Adrenal gland (tissue), 12 donors: Measurements from ENCODE around the gene CCNDBP1. TPM values are rescaled to one million over a fixed set of nuclear protein-coding genes. Genes with fewer than 3 reads are reported as not detected.

Source experiments
- DNase-seq, 7 donors: peaks; one replicate each; pipeline ENCODE4 v3.0.0-alpha.2; 2019 to 2020
- H3K27ac ChIP-seq, 5 donors: fragments of 200-600 bp; sonication (generic) in 4 of 5; 1 replicate in 3 of 5; 2 replicates in 2 of 5; pipeline versions ENCODE4 v1.5.1 to v1.8.0; 2016 to 2020; ENCODE audit warnings: mild to moderate bottlenecking in 1 of 5
- H3K27me3 ChIP-seq: fragments of 200-600 bp; 2 replicates; pipeline ENCODE4 v1.8.0; 2021
- H3K36me3 ChIP-seq, 2 donors: fragments of 200-600 bp; replicated peaks in 1 of 2; 1 replicate in 1 of 2; 2 replicates in 1 of 2; pipeline versions ENCODE4 v1.5.1 to v1.8.0; 2018 to 2022
- H3K4me1 ChIP-seq, 2 donors: fragments of 200-600 bp; replicated peaks in 1 of 2; 1 replicate in 1 of 2; 2 replicates in 1 of 2; pipeline versions ENCODE4 v1.5.1 to v1.8.0; 2018 to 2021
- H3K4me3 ChIP-seq, 4 donors: fragments of 200-600 bp; sonication (generic) in 3 of 4; one replicate each; pipeline ENCODE4 v1.5.1; 2016 to 2018
- H3K9me3 ChIP-seq, 3 donors: fragments of 200-600 bp; sonication (generic) in 1 of 3; replicated peaks in 1 of 3; 1 replicate in 2 of 3; 2 replicates in 1 of 3; pipeline versions ENCODE4 v1.5.1 to v1.8.0; 2016 to 2021
- CTCF ChIP-seq, 6 experiments: fragments of 450-650 bp in 4 of 6; fragments of 200-600 bp in 2 of 6; sonication (generic) in 1 of 6; IDR thresholded peaks; 1 replicate in 5 of 6; 2 replicates in 1 of 6; pipeline versions ENCODE4 v1.5.1 to v1.8.0; 2016 to 2021; ENCODE audit warnings: antibody characterized with exemption in 6 of 6, mild to moderate bottlenecking in 2 of 6, moderate library complexity in 1 of 6
- POLR2A ChIP-seq, 2 donors: fragments of 450-650 bp; IDR thresholded peaks; one replicate each; pipeline ENCODE4 v1.6.1; 2017; ENCODE audit warnings: antibody characterized with exemption in 2 of 2, mild to moderate bottlenecking in 2 of 2, moderate library complexity in 1 of 2
- WGBS, 4 donors: extraction: QIAGEN DNeasy Blood & Tissue Kit in 2 of 4; methylation state at CpG; one replicate each; pipeline versions ENCODE4 v1.1.5 to v1.1.7; 2013 to 2017; 5-methylcytosine and 5-hydroxymethylcytosine counted together
- intact Hi-C, 2 donors: fragments of 100-400 bp; cut with DNase I; formaldehyde crosslinking; loops; one replicate each; pipeline versions ENCODE4 v1.14.1 to v1.15.0; 2022 to 2023
- polyA plus RNA-seq, 3 donors: library from polyadenylated mRNA; stranded (reverse); fragments of 200-250 nt in 2 of 3; fragments of 350-450 nt in 1 of 3; fragmentation: Illumina TruSeq in 1 of 3; extraction: RNeasy Lipid Tissue Mini Kit (QIAGEN cat#74804) in 1 of 3; gene quantifications; one replicate each; pipeline ENCODE4 v1.2.3, GENCODE V29; 2013 to 2014
- total RNA-seq, 9 donors: library from RNA; depleted of rRNA in 4 of 9; stranded (reverse); fragments of >200 nt in 4 of 9; fragments of 120-200 nt in 1 of 9; fragmentation: NEBNext Ultra II Directional in 1 of 9; extraction: Animal tissue kit (Norgen Biotek cat#: 25700) in 1 of 9; gene quantifications; one replicate each; pipeline versions ENCODE4 v1.1.0 to v1.2.4, GENCODE V29; 2013 to 2023
- donor health status: healthy with polysubstance abuse.
- donor health status: Bipolar disorder and iron deficiency.
- donor health status: DM: yes; HTN: yes; CAD: no.
- donor health status: DM: no; HTN: no; CAD: no.
- donor health status: DM: no; HTN: no; CAD: no.
- donor health status: DM: yes; HTN: yes; CAD: no.

The CCNDBP1 gene
- total and polyA plus RNA-seq, 12 donors = 34.1 to 160 (median 89.8) TPM

- TF ChIP-seq CTCF (IDR thresholded peaks at IDR 0.05) = no peak
- TF ChIP-seq POLR2A (IDR thresholded peaks at IDR 0.05) = no peak
- intact Hi-C loops = no loop called here
- peaks cover 0 to 33% of the 10 kb centered on the region in 2 donors for H3K36me3 ChIP-seq
Observed at GRCh38 chr15:43144512-43144911, 40.7 kb upstream of the CCNDBP1 start.

GRCh38 chr15:43146184-43146583, 39.0 kb upstream of the CCNDBP1 start:
- no peak overlapping the region for H3K4me3 ChIP-seq

More at GRCh38 chr15:43144512-43144911, 40.7 kb upstream of the CCNDBP1 start:
- Histone ChIP-seq H3K4me3 (no peak overlapping the region), H3K27ac (no peak overlapping the region), H3K9me3 (no peaks in the 10 kb centered on the region), H3K4me1 (no peaks in the 10 kb centered on the region), H3K27me3 (no peaks in the 10 kb centered on the region)
- DNase-seq = no peak

GRCh38 chr15:43150191-43150929, 34.8 kb upstream of the CCNDBP1 start:
- H3K4me3 ChIP-seq = no peak overlapping the region
- WGBS, 4 donors = 91 to 96% (median 93%) methylated on average over 5 of the region's 5 CpGs
- peaks cover 0 to 39% of the 10 kb centered on the region in 2 donors for H3K36me3 ChIP-seq
- H3K4me1 ChIP-seq = no peaks in the 10 kb centered on the region
- no peak for DNase-seq
- H3K9me3 ChIP-seq = no peaks in the 10 kb centered on the region
- no peak overlapping the region for H3K27ac ChIP-seq
- intact Hi-C loops = no loop called here
- H3K27me3 ChIP-seq = no peaks in the 10 kb centered on the region
- TF ChIP-seq POLR2A (IDR thresholded peaks at IDR 0.05) (no peak), CTCF (IDR thresholded peaks at IDR 0.05) (no peak)

More at GRCh38 chr15:43146184-43146583, 39.0 kb upstream of the CCNDBP1 start:
- H3K27ac ChIP-seq = no peak overlapping the region
- no peaks in the 10 kb centered on the region for H3K27me3 ChIP-seq
- H3K36me3 ChIP-seq = peaks cover 0 to 26% of the 10 kb centered on the region in 2 donors
- DNase-seq = no peak
- no peak for TF ChIP-seq CTCF (IDR thresholded peaks at IDR 0.05)
- no peak for TF ChIP-seq POLR2A (IDR thresholded peaks at IDR 0.05)
- H3K4me1 ChIP-seq = no peaks in the 10 kb centered on the region
- H3K9me3 ChIP-seq = no peaks in the 10 kb centered on the region
- 90 to 92% (median 92%) methylated on average over 5 of the region's 5 CpGs for WGBS, 4 donors
- intact Hi-C loops = no loop called here

- WGBS, 4 donors = 89 to 97% (median 95%) methylated on average over 2 of the region's 2 CpGs
- Histone ChIP-seq H3K27me3 (no peaks in the 10 kb centered on the region), H3K9me3 (no peaks in the 10 kb centered on the region), H3K27ac (no peak overlapping the region), H3K4me3 (no peak overlapping the region), H3K4me1 (no peaks in the 10 kb centered on the region), H3K36me3 (peaks cover 0 to 44% of the 10 kb centered on the region in 2 donors)
- DNase-seq = no peak
- TF ChIP-seq CTCF (IDR thresholded peaks at IDR 0.05) (no peak), POLR2A (IDR thresholded peaks at IDR 0.05) (no peak)
- intact Hi-C loops = no loop called here
Observed at GRCh38 chr15:43151688-43152087, 33.5 kb upstream of the CCNDBP1 start.
